Sigmoid colon (tissue), 7 donors: ENCODE measurements around the gene GRID1. TPM values are rescaled to one million over a fixed set of nuclear protein-coding genes. Genes with fewer than 3 reads are reported as not detected.
"Not testable (repeated sequence)": the region's sequence is repeated elsewhere in the genome, so short reads cannot be mapped to it uniquely, and the experiment has no call there.

ENCODE experiments used
- DNase-seq: peaks from one replicate; pipeline ENCODE4 v3.0.0-alpha.2; 2019
- H3K27ac ChIP-seq, 4 donors: fragments of 200-600 bp; sonication (generic); one replicate each; pipeline ENCODE4 v1.5.1; 2016 to 2019; ENCODE audit warnings: mild to moderate bottlenecking in 1 of 4
- H3K27me3 ChIP-seq, 3 donors: fragments of 200-600 bp; sonication (generic); one replicate each; pipeline ENCODE4 v1.5.1; 2019; ENCODE audit warnings: mild to moderate bottlenecking in 1 of 3
- H3K36me3 ChIP-seq, 4 donors: fragments of 200-600 bp; sonication (generic); one replicate each; pipeline ENCODE4 v1.5.1; 2016 to 2019
- H3K4me1 ChIP-seq, 4 donors: fragments of 200-600 bp; sonication (generic); one replicate each; pipeline ENCODE4 v1.5.1; 2017 to 2019
- H3K4me3 ChIP-seq, 4 donors: fragments of 200-600 bp; sonication (generic); one replicate each; pipeline ENCODE4 v1.5.1; 2017 to 2019; ENCODE audit warnings: mild to moderate bottlenecking in 2 of 4, moderate library complexity in 1 of 4
- H3K9me3 ChIP-seq, 4 donors: fragments of 200-600 bp in 3 of 4; sonication (generic) in 3 of 4; one replicate each; pipeline versions ENCODE4 v1.5.1 to v1.6.1; 2013 to 2019
- CTCF ChIP-seq, 4 experiments: fragments of 450-650 bp in 3 of 4; fragments of 200-600 bp in 1 of 4; IDR thresholded peaks; one replicate each; pipeline ENCODE4 v1.5.1; 2016 to 2019; ENCODE audit warnings: antibody characterized with exemption in 4 of 4, mild to moderate bottlenecking in 3 of 4, moderate library complexity in 2 of 4
- EP300 ChIP-seq, 4 donors: sonication (generic); formaldehyde crosslinking; IDR thresholded peaks; one replicate each; pipeline ENCODE4 v1.6.1; 2017; ENCODE audit warnings: antibody characterized with exemption in 4 of 4
- POLR2A ChIP-seq, 2 donors: fragments of 450-650 bp; IDR thresholded peaks; one replicate each; pipeline ENCODE4 v1.6.1; 2016; ENCODE audit warnings: antibody characterized with exemption in 2 of 2, mild to moderate bottlenecking in 2 of 2, moderate library complexity in 2 of 2
- POLR2AphosphoS5 ChIP-seq, 4 donors: sonication (generic); formaldehyde crosslinking; IDR thresholded peaks; one replicate each; pipeline ENCODE4 v1.6.1; 2017; ENCODE audit warnings: antibody characterized with exemption in 4 of 4
- WGBS, 2 donors: extraction: QIAGEN DNeasy Blood & Tissue Kit; methylation state at CpG; one replicate each; pipeline ENCODE4 v1.1.7; 2013; 5-methylcytosine and 5-hydroxymethylcytosine counted together
- intact Hi-C: fragments of 100-400 bp; cut with DNase I; formaldehyde crosslinking; loops from one replicate; pipeline ENCODE4 v1.15.1; 2023
- polyA plus RNA-seq, 3 donors: library from polyadenylated mRNA; stranded (reverse); fragments of 200-250 nt; gene quantifications; one replicate each; pipeline ENCODE4 v1.2.3, GENCODE V29; 2013
- total RNA-seq, 4 donors: library from RNA; depleted of rRNA; stranded (reverse); fragments of >200 nt; gene quantifications; one replicate each; pipeline ENCODE4 v1.1.0, GENCODE V29; 2016
- donor health status: healthy with polysubstance abuse.
- donor health status: Bipolar disorder and iron deficiency.
- donor health status: healthy.

Gene GRID1
- total and polyA plus RNA-seq, 7 donors, result 0.66 to 4.7 (median 1.1) TPM; not detected in 2

GRCh38 chr10:86244297-86245014 is 122.1 kb downstream of the GRID1 start:
- 50 to 54% methylated on average over 16 of the region's 16 CpGs for WGBS, 2 donors
- H3K27me3 ChIP-seq, result no peaks in the 10 kb centered on the region
- H3K4me3 ChIP-seq, result no peak overlapping the region
- no peak overlapping the region for H3K27ac ChIP-seq
- H3K9me3 ChIP-seq, result no peaks in the 10 kb centered on the region
- H3K4me1 ChIP-seq, result no peaks in the 10 kb centered on the region
- intact Hi-C loops, result no loop called here
- H3K36me3 ChIP-seq, result no peaks in the 10 kb centered on the region
- no peak for DNase-seq
- TF ChIP-seq EP300 (IDR thresholded peaks at IDR 0.05) (no peak), CTCF (IDR thresholded peaks at IDR 0.05) (no peak), POLR2AphosphoS5 (IDR thresholded peaks at IDR 0.05) (no peak), POLR2A (IDR thresholded peaks at IDR 0.05) (no peak)

- TF ChIP-seq EP300 (IDR thresholded peaks at IDR 0.05) (no peak), POLR2A (IDR thresholded peaks at IDR 0.05) (no peak), CTCF (IDR thresholded peaks at IDR 0.05) (no peak), POLR2AphosphoS5 (IDR thresholded peaks at IDR 0.05) (no peak)
- Histone ChIP-seq H3K4me1 (no peaks in the 10 kb centered on the region), H3K4me3 (no peak overlapping the region), H3K27ac (no peak overlapping the region), H3K36me3 (no peaks in the 10 kb centered on the region), H3K27me3 (no peaks in the 10 kb centered on the region), H3K9me3 (no peaks in the 10 kb centered on the region)
- no peak for DNase-seq
- intact Hi-C loops, result no loop called here
- WGBS, 2 donors, result 87 to 91% methylated on average over 10 of the region's 10 CpGs
Observed at GRCh38 chr10:86243651-86244155, 122.9 kb downstream of the GRID1 start.

GRCh38 chr10:86242761-86243160 is 123.8 kb downstream of the GRID1 start:
- intact Hi-C loops, result no loop called here
- Histone ChIP-seq H3K4me1 (no peaks in the 10 kb centered on the region), H3K27me3 (no peaks in the 10 kb centered on the region), H3K9me3 (no peaks in the 10 kb centered on the region), H3K36me3 (no peaks in the 10 kb centered on the region), H3K27ac (no peak overlapping the region), H3K4me3 (no peak overlapping the region)
- DNase-seq, result no peak
- TF ChIP-seq EP300 (IDR thresholded peaks at IDR 0.05), result no peak
- no peak for TF ChIP-seq POLR2A (IDR thresholded peaks at IDR 0.05)
- no peak for TF ChIP-seq CTCF (IDR thresholded peaks at IDR 0.05)
- no peak for TF ChIP-seq POLR2AphosphoS5 (IDR thresholded peaks at IDR 0.05)
- WGBS, 2 donors, result 87 to 94% methylated on average over 4 of the region's 4 CpGs

GRCh38 chr10:86238089-86238488 is 128.5 kb downstream of the GRID1 start:
- DNase-seq, H3K4me1 ChIP-seq, intact Hi-C loops, H3K9me3 ChIP-seq, H3K27me3 ChIP-seq, H3K27ac ChIP-seq, H3K36me3 ChIP-seq, H3K4me3 ChIP-seq: not testable (repeated sequence)
- WGBS, 2 donors, result 42 to 43% methylated on average over 2 of the region's 2 CpGs

GRCh38 chr10:86234541-86235270 is 131.9 kb downstream of the GRID1 start:
- Histone ChIP-seq H3K4me1 (peaks cover 0 to 7% (median 0%) of the 10 kb centered on the region in 4 donors), H3K9me3 (no peaks in the 10 kb centered on the region), H3K27me3 (no peaks in the 10 kb centered on the region), H3K36me3 (no peaks in the 10 kb centered on the region), H3K4me3 (no peak overlapping the region), H3K27ac (no peak overlapping the region)
- TF ChIP-seq POLR2AphosphoS5 (IDR thresholded peaks at IDR 0.05) (no peak), CTCF (IDR thresholded peaks at IDR 0.05) (no peak), EP300 (IDR thresholded peaks at IDR 0.05) (no peak), POLR2A (IDR thresholded peaks at IDR 0.05) (no peak)
- no peak for DNase-seq
- intact Hi-C loops, result no loop called here
- 63 to 78% methylated on average over 11 of the region's 11 CpGs for WGBS, 2 donors
